Measurements from ENCODE around the gene TKTL2. TPM values are rescaled to one million over a fixed set of nuclear protein-coding genes. Genes with fewer than 3 reads are reported as not detected.

The TKTL2 gene
- total RNA-seq, 3 donors from 2014 or later, result 0.12 to 0.22 TPM; not detected in 1

- DNase-seq (no peak), ATAC-seq (no peak)
- TF ChIP-seq CTCF (IDR thresholded peaks at IDR 0.05), result no peak
- intact Hi-C loops (cut with DNase I, micrococcal nuclease), result loop anchor here (5.0 to 10.0 kb wide), 2 partner anchors 59 to 62 kb away; no protein-coding TSS in a partner anchor
- H3K4me3 ChIP-seq, result no peak overlapping the region
- no peaks in the 10 kb centered on the region for H3K4me1 ChIP-seq (ENCODE audit: low read depth)
- H3K9me3 ChIP-seq, result no peaks in the 10 kb centered on the region
- no peaks in the 10 kb centered on the region for H3K36me3 ChIP-seq (ENCODE audit: low read depth)
These were observed 12.0 kb upstream of the TKTL2 start for GRCh38 chr4:163485589-163485988.

GRCh38 chr4:163484906-163485305, 11.4 kb upstream of the TKTL2 start:
- Histone ChIP-seq H3K4me1 (ENCODE audit: low read depth) (no peaks in the 10 kb centered on the region), H3K9me3 (no peaks in the 10 kb centered on the region), H3K4me3 (no peak overlapping the region), H3K36me3 (ENCODE audit: low read depth) (no peaks in the 10 kb centered on the region)
- no peak for TF ChIP-seq CTCF (IDR thresholded peaks at IDR 0.05)
- DNase-seq, result peak in 1 of 3 donors; percentile 71
- peak; percentile 38 for ATAC-seq
- intact Hi-C loops (cut with DNase I, micrococcal nuclease), result loop anchor here (5.0 to 10.0 kb wide), 2 partner anchors 60 to 62 kb away; no protein-coding TSS in a partner anchor

DNA sequence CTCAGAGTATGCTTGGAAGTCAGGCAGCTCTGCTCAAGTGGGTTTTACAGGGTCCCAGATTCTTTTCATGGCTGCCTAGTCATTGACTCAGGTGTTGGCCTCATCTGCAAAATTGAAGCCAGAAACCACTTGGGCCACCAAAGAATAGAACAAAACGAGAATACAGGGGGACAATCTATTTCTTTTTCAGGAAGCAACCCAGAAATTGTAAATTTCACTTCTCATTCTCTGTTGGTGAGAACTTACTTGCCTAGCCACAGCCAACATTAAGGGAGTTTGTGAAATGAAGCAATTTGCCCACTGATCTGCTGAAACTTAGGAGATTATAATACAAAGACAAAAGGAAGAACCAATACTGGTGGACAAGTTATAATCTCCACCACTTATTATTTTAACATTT, 8.6 kb upstream of the TKTL2 start:
- DNase-seq (no peak), ATAC-seq (no peak)
- no peak overlapping the region for H3K4me3 ChIP-seq
- no peaks in the 10 kb centered on the region for H3K36me3 ChIP-seq (ENCODE audit: low read depth)
- no peak for TF ChIP-seq CTCF (IDR thresholded peaks at IDR 0.05)
- no peaks in the 10 kb centered on the region for H3K4me1 ChIP-seq (ENCODE audit: low read depth)
- intact Hi-C loops (cut with DNase I, micrococcal nuclease), result loop anchor here in 1 of 2 donors (10.0 kb wide), 1 partner anchor 63 kb away; no protein-coding TSS in a partner anchor
- H3K9me3 ChIP-seq, result no peaks in the 10 kb centered on the region

- DNase-seq (no peak), ATAC-seq (no peak)
- Histone ChIP-seq H3K9me3 (no peaks in the 10 kb centered on the region), H3K36me3 (ENCODE audit: low read depth) (no peaks in the 10 kb centered on the region), H3K4me3 (no peak overlapping the region), H3K4me1 (ENCODE audit: low read depth) (no peaks in the 10 kb centered on the region)
- intact Hi-C loops (cut with DNase I, micrococcal nuclease), result no loop called here
- no peak for TF ChIP-seq CTCF (IDR thresholded peaks at IDR 0.05)
These were observed 3.3 kb upstream of the TKTL2 start for GRCh38 chr4:163476761-163477438.

GRCh38 chr4:163474027-163474426, 473 bp upstream of the TKTL2 start:
- DNase-seq, result no peak
- H3K36me3 ChIP-seq (ENCODE audit: low read depth), result no peaks in the 10 kb centered on the region
- TF ChIP-seq CTCF (IDR thresholded peaks at IDR 0.05), result no peak
- no peaks in the 10 kb centered on the region for H3K4me1 ChIP-seq (ENCODE audit: low read depth)
- intact Hi-C loops (cut with DNase I, micrococcal nuclease), result no loop called here
- H3K9me3 ChIP-seq, result no peaks in the 10 kb centered on the region
- no peak overlapping the region for H3K4me3 ChIP-seq
- no peak for ATAC-seq
